Loucy (cell line): ENCODE measurements around the gene MAIP1.

Experiments
- EZH2phosphoT487 ChIP-seq: fragments of 200-600 bp; IDR thresholded peaks from 2 replicates; pipeline ENCODE4 v1.6.1; 2018; ENCODE audit warnings: antibody characterized with exemption, mild to moderate bottlenecking, moderate library complexity, borderline replicate concordance
- TF ChIP-seq, protein P1 (sequence below): fragments of 200-600 bp; sonication (generic); conservative IDR thresholded peaks from 2 replicates; pipeline ENCODE4 v1.5.1; 2014; ENCODE audit warnings: mild to moderate bottlenecking, antibody characterized with exemption, low read length

DNA sequence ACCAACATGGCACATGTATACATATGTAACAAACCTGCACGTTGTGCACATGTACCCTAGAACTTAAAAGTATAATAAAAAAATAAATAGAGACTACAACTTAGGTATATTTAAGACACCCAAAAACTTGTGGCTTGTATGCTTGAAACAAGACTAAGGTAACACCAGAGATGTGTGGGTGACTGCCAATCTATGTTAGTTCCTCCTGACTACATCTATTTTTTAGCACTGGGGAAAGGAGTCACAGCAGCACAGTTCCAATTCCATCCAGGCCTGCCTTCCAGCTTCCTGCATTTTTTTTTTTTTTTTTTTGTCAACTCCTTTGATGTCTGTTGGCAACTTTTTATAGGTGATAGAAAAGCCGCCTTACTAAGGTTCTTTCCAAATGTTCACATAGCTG lies 26.1 kb upstream of the MAIP1 start:
- TF ChIP-seq, protein P1, sequence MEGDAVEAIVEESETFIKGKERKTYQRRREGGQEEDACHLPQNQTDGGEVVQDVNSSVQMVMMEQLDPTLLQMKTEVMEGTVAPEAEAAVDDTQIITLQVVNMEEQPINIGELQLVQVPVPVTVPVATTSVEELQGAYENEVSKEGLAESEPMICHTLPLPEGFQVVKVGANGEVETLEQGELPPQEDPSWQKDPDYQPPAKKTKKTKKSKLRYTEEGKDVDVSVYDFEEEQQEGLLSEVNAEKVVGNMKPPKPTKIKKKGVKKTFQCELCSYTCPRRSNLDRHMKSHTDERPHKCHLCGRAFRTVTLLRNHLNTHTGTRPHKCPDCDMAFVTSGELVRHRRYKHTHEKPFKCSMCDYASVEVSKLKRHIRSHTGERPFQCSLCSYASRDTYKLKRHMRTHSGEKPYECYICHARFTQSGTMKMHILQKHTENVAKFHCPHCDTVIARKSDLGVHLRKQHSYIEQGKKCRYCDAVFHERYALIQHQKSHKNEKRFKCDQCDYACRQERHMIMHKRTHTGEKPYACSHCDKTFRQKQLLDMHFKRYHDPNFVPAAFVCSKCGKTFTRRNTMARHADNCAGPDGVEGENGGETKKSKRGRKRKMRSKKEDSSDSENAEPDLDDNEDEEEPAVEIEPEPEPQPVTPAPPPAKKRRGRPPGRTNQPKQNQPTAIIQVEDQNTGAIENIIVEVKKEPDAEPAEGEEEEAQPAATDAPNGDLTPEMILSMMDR, result no peak
- TF ChIP-seq EZH2phosphoT487, result no peak
